BLaER1 (cell line): ENCODE data around the gene ABHD14A.

ENCODE experiments used
- H3K27ac ChIP-seq: shearing (Covaris generic); formaldehyde crosslinking; 2 replicates; pipeline ENCODE4 v1.8.1; 2022
- H3K27me3 ChIP-seq: shearing (Covaris generic); formaldehyde crosslinking; 2 replicates; pipeline ENCODE4 v1.8.1; 2022
- H3K36me3 ChIP-seq: shearing (Covaris generic); formaldehyde crosslinking; 2 replicates; pipeline ENCODE4 v1.8.1; 2022
- H3K4me1 ChIP-seq: shearing (Covaris generic); formaldehyde crosslinking; 2 replicates; pipeline ENCODE4 v1.8.1; 2022
- H3K4me2 ChIP-seq: shearing (Covaris generic); formaldehyde crosslinking; 2 replicates; pipeline ENCODE4 v1.8.1; 2022
- H3K4me3 ChIP-seq: shearing (Covaris generic); formaldehyde crosslinking; 2 replicates; pipeline ENCODE4 v1.8.1; 2022
- H3K9ac ChIP-seq: shearing (Covaris generic); formaldehyde crosslinking; 2 replicates; pipeline ENCODE4 v1.8.1; 2022
- H3K9me3 ChIP-seq: shearing (Covaris generic); formaldehyde crosslinking; 2 replicates; pipeline ENCODE4 v1.8.1; 2022
- H4K20me1 ChIP-seq: shearing (Covaris generic); formaldehyde crosslinking; 2 replicates; pipeline ENCODE4 v1.8.1; 2022
- Cebpa-rat ChIP-seq: shearing (Covaris generic); IDR thresholded peaks from 2 replicates; pipeline ENCODE4 v1.8.1; 2022

ABHD14A gene

GRCh38 chr3:51968883-51969678 is 5.8 kb upstream of the ABHD14A start:
- Histone ChIP-seq H3K27me3 (no peaks in the 10 kb centered on the region), H3K4me3 (0 out of 2 replicates have a peak overlapping the region, but pooled peaks have one; percentile 43), H3K9me3 (no peaks in the 10 kb centered on the region), H3K4me2 (peak overlapping the region; percentile 94), H4K20me1 (peaks cover 35% of the 10 kb centered on the region; the same call in 1 of the 2 replicates), H3K36me3 (peaks cover 9% of the 10 kb centered on the region; the same call in 1 of the 2 replicates), H3K9ac (peak overlapping the region; percentile 63), H3K27ac (peak overlapping the region; percentile 95), H3K4me1 (peaks cover 87% of the 10 kb centered on the region)
- TF ChIP-seq Cebpa-rat = no peak

DNA sequence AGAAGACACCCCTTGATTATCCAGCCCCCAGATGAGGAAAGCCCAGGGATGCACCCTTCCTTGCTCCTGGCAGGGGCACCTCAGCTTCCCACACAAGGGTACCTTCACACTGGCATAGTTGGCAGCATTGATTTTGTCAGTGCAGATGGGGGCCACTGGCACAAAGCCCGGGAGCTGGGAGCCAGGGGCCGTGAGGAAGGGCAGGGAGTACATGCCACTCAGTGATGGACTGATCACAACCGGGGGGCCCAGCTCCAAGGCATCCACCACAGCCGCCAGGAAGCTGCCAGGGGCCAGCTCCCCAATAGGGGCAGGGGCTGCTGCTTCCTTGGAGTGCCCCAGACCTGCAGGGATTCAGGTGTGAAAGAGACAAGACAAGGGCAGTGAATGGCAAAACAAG is 5.0 kb upstream of the ABHD14A start:
- Histone ChIP-seq H3K4me2 (peak overlapping the region; percentile 94), H3K36me3 (peaks cover 9% of the 10 kb centered on the region; the same call in 1 of the 2 replicates), H3K4me3 (no peak overlapping the region), H4K20me1 (peaks cover 28% of the 10 kb centered on the region; the same call in 1 of the 2 replicates), H3K9ac (peak overlapping the region; percentile 63; the same call in 1 of the 2 replicates), H3K27me3 (no peaks in the 10 kb centered on the region), H3K4me1 (peaks cover 87% of the 10 kb centered on the region), H3K27ac (peak overlapping the region; percentile 95), H3K9me3 (no peaks in the 10 kb centered on the region)
- TF ChIP-seq Cebpa-rat = no peak

DNA sequence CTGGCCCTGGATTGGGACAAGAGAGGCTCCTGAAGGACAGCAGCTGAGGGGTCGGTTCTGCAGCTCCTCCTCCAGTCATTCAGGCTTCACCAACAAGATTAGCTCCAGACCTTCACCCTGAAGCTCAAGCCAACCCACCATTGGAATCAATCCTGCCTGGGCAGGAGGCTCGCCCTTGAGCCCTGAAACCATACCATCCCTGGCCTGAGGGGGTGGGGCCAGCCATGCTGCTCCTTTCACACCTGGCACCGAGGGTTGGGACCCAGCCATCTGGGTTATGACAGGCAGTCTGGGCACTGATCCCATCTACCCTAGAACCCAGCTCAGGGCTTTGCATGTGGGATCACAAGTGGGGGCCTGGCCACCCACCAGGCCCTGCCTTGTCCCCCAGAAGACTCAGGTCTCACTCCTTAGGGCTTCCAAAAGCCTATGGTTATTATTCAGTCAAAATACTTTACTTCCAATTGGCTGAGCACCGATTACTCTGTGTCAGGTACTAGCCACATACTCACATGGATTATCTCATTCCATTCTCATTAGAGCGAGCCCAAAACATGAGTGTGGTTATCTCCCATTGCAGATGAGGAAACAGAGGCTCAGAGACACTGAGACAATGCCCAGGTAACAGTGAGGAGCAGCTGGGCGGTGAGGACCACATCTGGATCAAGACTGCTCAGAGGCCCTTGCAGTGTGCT is 4.1 kb upstream of the ABHD14A start:
- TF ChIP-seq Cebpa-rat = no peak
- Histone ChIP-seq H3K9ac (peak overlapping the region; percentile 52; the same call in 1 of the 2 replicates), H3K9me3 (no peaks in the 10 kb centered on the region), H3K4me3 (no peak overlapping the region), H3K4me2 (peak overlapping the region; percentile 99), H3K36me3 (peaks cover 9% of the 10 kb centered on the region; the same call in 1 of the 2 replicates), H3K27me3 (no peaks in the 10 kb centered on the region), H3K27ac (peak overlapping the region; percentile 95), H3K4me1 (peaks cover 85% of the 10 kb centered on the region), H4K20me1 (peaks cover 25% of the 10 kb centered on the region; the same call in 1 of the 2 replicates)

- H3K27me3 ChIP-seq = no peaks in the 10 kb centered on the region
- peak overlapping the region; percentile 99 for H3K4me2 ChIP-seq
- no peak overlapping the region for H3K4me3 ChIP-seq
- TF ChIP-seq Cebpa-rat = no peak
- H3K9ac ChIP-seq = peak overlapping the region; percentile 52; the same call in 1 of the 2 replicates
- H3K36me3 ChIP-seq = peaks cover 9% of the 10 kb centered on the region; the same call in 1 of the 2 replicates
- peaks cover 85% of the 10 kb centered on the region for H3K4me1 ChIP-seq
- H3K27ac ChIP-seq = peak overlapping the region; percentile 95
- H3K9me3 ChIP-seq = no peaks in the 10 kb centered on the region
- H4K20me1 ChIP-seq = peaks cover 25% of the 10 kb centered on the region; the same call in 1 of the 2 replicates
Observed at GRCh38 chr3:51971350-51971749, 3.5 kb upstream of the ABHD14A start.

- no peaks in the 10 kb centered on the region for H3K9me3 ChIP-seq
- TF ChIP-seq Cebpa-rat = no peak
- H3K4me1 ChIP-seq = peaks cover 81% of the 10 kb centered on the region
- H3K4me2 ChIP-seq = peak overlapping the region; percentile 99
- peak overlapping the region; percentile 92 for H3K27ac ChIP-seq
- H3K27me3 ChIP-seq = no peaks in the 10 kb centered on the region
- H3K36me3 ChIP-seq = peaks cover 5% of the 10 kb centered on the region; the same call in 1 of the 2 replicates
- H4K20me1 ChIP-seq = peaks cover 17% of the 10 kb centered on the region; the same call in 1 of the 2 replicates
- H3K4me3 ChIP-seq = peak overlapping the region; percentile 86
- H3K9ac ChIP-seq = peak overlapping the region; percentile 90
Observed at GRCh38 chr3:51974277-51974962, 444 bp upstream of the ABHD14A start.

GRCh38 chr3:51975852-51976549 is 1.1 kb downstream of the ABHD14A start:
- Histone ChIP-seq H3K4me3 (peak overlapping the region; percentile 86), H3K9ac (peak overlapping the region; percentile 90; the same call in 1 of the 2 replicates), H3K36me3 (peaks cover 13% of the 10 kb centered on the region), H3K27ac (no peak overlapping the region), H4K20me1 (0 out of 2 replicates have a peak, but pooled peaks cover 5% of the 10 kb centered on the region), H3K4me2 (peak overlapping the region; percentile 99), H3K9me3 (no peaks in the 10 kb centered on the region), H3K27me3 (no peaks in the 10 kb centered on the region), H3K4me1 (peaks cover 70% of the 10 kb centered on the region)
- no peak for TF ChIP-seq Cebpa-rat

GRCh38 chr3:51977446-51978142 is 2.7 kb downstream of the ABHD14A start:
- H3K9me3 ChIP-seq = no peaks in the 10 kb centered on the region
- H3K4me2 ChIP-seq = peak overlapping the region; percentile 99
- no peak overlapping the region for H3K4me3 ChIP-seq
- H3K27me3 ChIP-seq = no peaks in the 10 kb centered on the region
- no peak overlapping the region for H3K9ac ChIP-seq
- H4K20me1 ChIP-seq = no peaks in the 10 kb centered on the region
- H3K4me1 ChIP-seq = peaks cover 70% of the 10 kb centered on the region
- H3K36me3 ChIP-seq = peaks cover 16% of the 10 kb centered on the region
- 0 out of 2 replicates have a peak overlapping the region, but pooled peaks have one; percentile 14 for H3K27ac ChIP-seq
- no peak for TF ChIP-seq Cebpa-rat

- Histone ChIP-seq H3K9ac (no peak overlapping the region), H3K4me2 (peak overlapping the region; percentile 99; the same call in 1 of the 2 replicates)
- no peak for TF ChIP-seq Cebpa-rat
Observed at GRCh38 chr3:51978143-51978502, 3.3 kb downstream of the ABHD14A start.

More at GRCh38 chr3:51978143-51978502, 3.3 kb downstream of the ABHD14A start:
- Histone ChIP-seq H3K27me3 (no peaks in the 10 kb centered on the region), H3K9me3 (no peaks in the 10 kb centered on the region), H3K4me3 (no peak overlapping the region), H3K4me1 (peaks cover 68% of the 10 kb centered on the region), H3K36me3 (peaks cover 16% of the 10 kb centered on the region), H3K27ac (0 out of 2 replicates have a peak overlapping the region, but pooled peaks have one; percentile 14), H4K20me1 (no peaks in the 10 kb centered on the region)
